H1 (cell line): ENCODE results near the gene PLEKHA1.

ENCODE experiments used
- EZH2 ChIP-seq: fragments of 200-600 bp; sonication (generic); IDR thresholded peaks from 2 replicates; pipeline ENCODE4 v1.7.1; 2012; ENCODE audit warnings: low read depth, mild to moderate bottlenecking, moderate library complexity, low read length, inconsistent platforms; ENCODE audit not compliant: severe bottlenecking
- PHF8 ChIP-seq: fragments of 200-600 bp; sonication (generic); conservative IDR thresholded peaks from 2 replicates; pipeline ENCODE4 v1.7.1; 2012; ENCODE audit warnings: low read depth, mild to moderate bottlenecking, inconsistent platforms, low read length, moderate library complexity
- POLR2A ChIP-seq, 2 experiments: IDR thresholded peaks; 1 replicate in 1 of 2; 2 replicates in 1 of 2; pipeline ENCODE4 v1.6.1; 2011; ENCODE audit warnings: low read depth in 2 of 2, low read length in 2 of 2, mild to moderate bottlenecking in 2 of 2; ENCODE audit errors: control extremely low read depth in 1 of 2
- RXRA ChIP-seq: IDR thresholded peaks from 2 replicates; pipeline ENCODE4 v1.6.1; 2011; ENCODE audit warnings: low read depth, mild to moderate bottlenecking, low read length, moderate library complexity; ENCODE audit not compliant: insufficient read depth
- SP1 ChIP-seq: IDR thresholded peaks from 2 replicates; pipeline ENCODE4 v1.6.1; 2011; ENCODE audit warnings: low read depth, low read length
- YY1 ChIP-seq: IDR thresholded peaks from 2 replicates; pipeline ENCODE4 v1.6.1; 2011; ENCODE audit warnings: low read depth, mild to moderate bottlenecking, low read length
- TF ChIP-seq, protein P1 (sequence below), 3 experiments: IDR thresholded peaks; 1 replicate in 2 of 3; 2 replicates in 1 of 3; pipeline versions ENCODE4 v1.5.1 to v1.6.1; 2011; ENCODE audit warnings: low read length in 3 of 3, mild to moderate bottlenecking in 3 of 3, inconsistent platforms in 2 of 3, low read depth in 1 of 3, moderate library complexity in 1 of 3; ENCODE audit not compliant: insufficient read depth in 1 of 3; ENCODE audit errors: control extremely low read depth in 1 of 3
- TF ChIP-seq, protein P2 (sequence below): IDR thresholded peaks from 2 replicates; pipeline ENCODE4 v1.6.1; 2012; ENCODE audit warnings: inconsistent platforms

- TF ChIP-seq EZH2, result no peak
- TF ChIP-seq POLR2A (IDR thresholded peaks at IDR 0.05; ENCODE audit: control extremely low read depth in 1 of 2, low read depth in 2 of 2, low read length in 2 of 2), result no peak
- no peak for TF ChIP-seq YY1
- TF ChIP-seq, protein P1, sequence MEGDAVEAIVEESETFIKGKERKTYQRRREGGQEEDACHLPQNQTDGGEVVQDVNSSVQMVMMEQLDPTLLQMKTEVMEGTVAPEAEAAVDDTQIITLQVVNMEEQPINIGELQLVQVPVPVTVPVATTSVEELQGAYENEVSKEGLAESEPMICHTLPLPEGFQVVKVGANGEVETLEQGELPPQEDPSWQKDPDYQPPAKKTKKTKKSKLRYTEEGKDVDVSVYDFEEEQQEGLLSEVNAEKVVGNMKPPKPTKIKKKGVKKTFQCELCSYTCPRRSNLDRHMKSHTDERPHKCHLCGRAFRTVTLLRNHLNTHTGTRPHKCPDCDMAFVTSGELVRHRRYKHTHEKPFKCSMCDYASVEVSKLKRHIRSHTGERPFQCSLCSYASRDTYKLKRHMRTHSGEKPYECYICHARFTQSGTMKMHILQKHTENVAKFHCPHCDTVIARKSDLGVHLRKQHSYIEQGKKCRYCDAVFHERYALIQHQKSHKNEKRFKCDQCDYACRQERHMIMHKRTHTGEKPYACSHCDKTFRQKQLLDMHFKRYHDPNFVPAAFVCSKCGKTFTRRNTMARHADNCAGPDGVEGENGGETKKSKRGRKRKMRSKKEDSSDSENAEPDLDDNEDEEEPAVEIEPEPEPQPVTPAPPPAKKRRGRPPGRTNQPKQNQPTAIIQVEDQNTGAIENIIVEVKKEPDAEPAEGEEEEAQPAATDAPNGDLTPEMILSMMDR (IDR thresholded peaks at IDR 0.05; ENCODE audit: control extremely low read depth in 1 of 3, insufficient read depth in 1 of 3, low read depth in 1 of 3, low read length in 3 of 3), result no peak
- no peak for TF ChIP-seq PHF8
- no peak for TF ChIP-seq SP1
- TF ChIP-seq, protein P2, sequence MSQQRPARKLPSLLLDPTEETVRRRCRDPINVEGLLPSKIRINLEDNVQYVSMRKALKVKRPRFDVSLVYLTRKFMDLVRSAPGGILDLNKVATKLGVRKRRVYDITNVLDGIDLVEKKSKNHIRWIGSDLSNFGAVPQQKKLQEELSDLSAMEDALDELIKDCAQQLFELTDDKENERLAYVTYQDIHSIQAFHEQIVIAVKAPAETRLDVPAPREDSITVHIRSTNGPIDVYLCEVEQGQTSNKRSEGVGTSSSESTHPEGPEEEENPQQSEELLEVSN, result no peak
- TF ChIP-seq RXRA, result no peak
These were observed 52.8 kb downstream of the PLEKHA1 start for GRCh38 chr10:122427280-122427679.
